HEK293 (cell line): Measurements from ENCODE around the gene ARPC4.
A peak's percentile ranks its signal among the peaks of the same experiment; 100 is the strongest.

Experiments
- KLF1 ChIP-seq: fragments of 450-650 bp; formaldehyde crosslinking; IDR thresholded peaks from 2 replicates; pipeline ENCODE4 v1.5.1; 2016; ENCODE audit warnings: missing biosample characterization, missing genetic modification characterization
- KLF9 ChIP-seq: fragments of 450-650 bp; formaldehyde crosslinking; IDR thresholded peaks from 2 replicates; pipeline ENCODE4 v1.5.1; 2016; ENCODE audit warnings: missing biosample characterization, missing genetic modification characterization, low read depth
- MYNN ChIP-seq: fragments of 450-650 bp; formaldehyde crosslinking; IDR thresholded peaks from 2 replicates; pipeline ENCODE4 v1.5.1; 2016; ENCODE audit warnings: missing biosample characterization, missing genetic modification characterization, borderline replicate concordance
- SETDB1 ChIP-seq: IDR thresholded peaks from one replicate; pipeline ENCODE4 v1.6.1; 2017; ENCODE audit warnings: mild to moderate bottlenecking, low read length, moderate library complexity, mixed read lengths; ENCODE audit not compliant: insufficient read length
- SP7 ChIP-seq: fragments of 450-650 bp; formaldehyde crosslinking; IDR thresholded peaks from 2 replicates; pipeline ENCODE4 v1.5.1; 2016; ENCODE audit warnings: missing biosample characterization, missing genetic modification characterization
- ZEB2 ChIP-seq: fragments of 450-650 bp; formaldehyde crosslinking; IDR thresholded peaks from 2 replicates; pipeline ENCODE4 v1.5.1; 2016; ENCODE audit warnings: missing biosample characterization, missing genetic modification characterization
- ZFP41 ChIP-seq: fragments of 450-650 bp; formaldehyde crosslinking; IDR thresholded peaks from 2 replicates; pipeline ENCODE4 v1.5.1; 2016; ENCODE audit warnings: missing biosample characterization, missing genetic modification characterization, borderline replicate concordance
- ZNF112 ChIP-seq: fragments of 450-650 bp; formaldehyde crosslinking; IDR thresholded peaks from 2 replicates; pipeline ENCODE4 v1.5.0; 2017; ENCODE audit warnings: missing biosample characterization, missing genetic modification characterization
- ZNF114 ChIP-seq: fragments of 450-650 bp; formaldehyde crosslinking; IDR thresholded peaks from 2 replicates; pipeline ENCODE4 v1.5.0; 2017; ENCODE audit warnings: missing biosample characterization, missing genetic modification characterization
- ZNF140 ChIP-seq: fragments of 450-650 bp; formaldehyde crosslinking; IDR thresholded peaks from 2 replicates; pipeline ENCODE4 v1.5.1; 2016; ENCODE audit warnings: missing biosample characterization, missing genetic modification characterization
- ZNF174 ChIP-seq: fragments of 450-650 bp; formaldehyde crosslinking; IDR thresholded peaks from 2 replicates; pipeline ENCODE4 v1.5.0; 2017; ENCODE audit warnings: missing biosample characterization, mild to moderate bottlenecking, missing genetic modification characterization
- ZNF175 ChIP-seq: fragments of 450-650 bp; formaldehyde crosslinking; IDR thresholded peaks from 2 replicates; pipeline ENCODE4 v1.5.1; 2016; ENCODE audit warnings: missing biosample characterization, missing genetic modification characterization
- ZNF211 ChIP-seq: fragments of 450-650 bp; formaldehyde crosslinking; IDR thresholded peaks from 2 replicates; pipeline ENCODE4 v1.5.1; 2016; ENCODE audit warnings: low read depth, missing biosample characterization, missing genetic modification characterization
- ZNF239 ChIP-seq: fragments of 450-650 bp; formaldehyde crosslinking; IDR thresholded peaks from 2 replicates; pipeline ENCODE4 v1.5.1; 2016; ENCODE audit warnings: missing biosample characterization, missing genetic modification characterization
- ZNF266 ChIP-seq: fragments of 450-650 bp; formaldehyde crosslinking; IDR thresholded peaks from 2 replicates; pipeline ENCODE4 v1.5.1; 2016; ENCODE audit warnings: missing biosample characterization, missing genetic modification characterization, low read depth
- ZNF426 ChIP-seq: fragments of 450-650 bp; formaldehyde crosslinking; IDR thresholded peaks from 2 replicates; pipeline ENCODE4 v1.5.1; 2017; ENCODE audit warnings: missing biosample characterization, missing genetic modification characterization, mild to moderate bottlenecking, inconsistent platforms, moderate library complexity
- ZNF48 ChIP-seq: fragments of 450-650 bp; formaldehyde crosslinking; IDR thresholded peaks from 2 replicates; pipeline ENCODE4 v1.5.1; 2016; ENCODE audit warnings: missing biosample characterization, missing genetic modification characterization
- ZNF514 ChIP-seq: fragments of 450-650 bp; formaldehyde crosslinking; IDR thresholded peaks from 2 replicates; pipeline ENCODE4 v1.5.1; 2016; ENCODE audit warnings: missing biosample characterization, missing genetic modification characterization
- ZNF521 ChIP-seq: fragments of 450-650 bp; formaldehyde crosslinking; IDR thresholded peaks from 2 replicates; pipeline ENCODE4 v1.5.1; 2017; ENCODE audit warnings: missing biosample characterization, mild to moderate bottlenecking, missing genetic modification characterization
- ZNF548 ChIP-seq: fragments of 450-650 bp; formaldehyde crosslinking; IDR thresholded peaks from 2 replicates; pipeline ENCODE4 v1.5.1; 2016; ENCODE audit warnings: missing biosample characterization, missing genetic modification characterization
- ZNF610 ChIP-seq: fragments of 450-650 bp; formaldehyde crosslinking; IDR thresholded peaks from 2 replicates; pipeline ENCODE4 v1.5.1; 2016; ENCODE audit warnings: missing biosample characterization, missing genetic modification characterization, borderline replicate concordance
- ZNF621 ChIP-seq: fragments of 450-650 bp; formaldehyde crosslinking; IDR thresholded peaks from 2 replicates; pipeline ENCODE4 v1.5.1; 2017; ENCODE audit warnings: missing biosample characterization, missing genetic modification characterization
- ZNF660 ChIP-seq: fragments of 450-650 bp; IDR thresholded peaks from 2 replicates; pipeline ENCODE4 v1.5.1; 2018; ENCODE audit warnings: missing biosample characterization, mild to moderate bottlenecking, missing genetic modification characterization
- ZNF670 ChIP-seq: fragments of 450-650 bp; formaldehyde crosslinking; IDR thresholded peaks from 2 replicates; pipeline ENCODE4 v1.5.1; 2016; ENCODE audit warnings: missing biosample characterization, missing genetic modification characterization, low read depth
- ZNF768 ChIP-seq: fragments of 450-650 bp; formaldehyde crosslinking; IDR thresholded peaks from 2 replicates; pipeline ENCODE4 v1.5.1; 2018; ENCODE audit warnings: missing biosample characterization, mild to moderate bottlenecking, missing genetic modification characterization
- ZNF776 ChIP-seq: fragments of 450-650 bp; formaldehyde crosslinking; IDR thresholded peaks from 2 replicates; pipeline ENCODE4 v1.5.0; 2017; ENCODE audit warnings: missing biosample characterization, missing genetic modification characterization, borderline replicate concordance
- ZNF830 ChIP-seq: fragments of 450-650 bp; IDR thresholded peaks from 2 replicates; pipeline ENCODE4 v1.5.0; 2018; ENCODE audit warnings: missing biosample characterization, missing genetic modification characterization, low read depth, mild to moderate bottlenecking, moderate library complexity
- TF ChIP-seq, protein P1 (sequence below): IDR thresholded peaks from 2 replicates; pipeline ENCODE4 v1.6.1; 2011; ENCODE audit warnings: mild to moderate bottlenecking, low read depth, low read length, borderline replicate concordance
- TF ChIP-seq, protein P2 (sequence below): fragments of 450-650 bp; IDR thresholded peaks from 2 replicates; pipeline ENCODE4 v1.5.1; 2018; ENCODE audit warnings: missing biosample characterization, missing genetic modification characterization
- TF ChIP-seq, protein P3 (sequence below): fragments of 450-650 bp; formaldehyde crosslinking; IDR thresholded peaks from 2 replicates; pipeline ENCODE4 v1.5.1; 2016; ENCODE audit warnings: missing biosample characterization, missing genetic modification characterization
- TF ChIP-seq, protein P4 (sequence below): sonication (generic); formaldehyde crosslinking; IDR thresholded peaks from 2 replicates; pipeline ENCODE4 v1.8.1; 2022; ENCODE audit warnings: mild to moderate bottlenecking, moderate library complexity, missing genetic modification reagents
- TF ChIP-seq, protein P5 (sequence below): fragments of 450-650 bp; formaldehyde crosslinking; IDR thresholded peaks from 2 replicates; pipeline ENCODE4 v1.5.1; 2016; ENCODE audit warnings: missing biosample characterization, missing genetic modification characterization

The ARPC4 gene

DNA sequence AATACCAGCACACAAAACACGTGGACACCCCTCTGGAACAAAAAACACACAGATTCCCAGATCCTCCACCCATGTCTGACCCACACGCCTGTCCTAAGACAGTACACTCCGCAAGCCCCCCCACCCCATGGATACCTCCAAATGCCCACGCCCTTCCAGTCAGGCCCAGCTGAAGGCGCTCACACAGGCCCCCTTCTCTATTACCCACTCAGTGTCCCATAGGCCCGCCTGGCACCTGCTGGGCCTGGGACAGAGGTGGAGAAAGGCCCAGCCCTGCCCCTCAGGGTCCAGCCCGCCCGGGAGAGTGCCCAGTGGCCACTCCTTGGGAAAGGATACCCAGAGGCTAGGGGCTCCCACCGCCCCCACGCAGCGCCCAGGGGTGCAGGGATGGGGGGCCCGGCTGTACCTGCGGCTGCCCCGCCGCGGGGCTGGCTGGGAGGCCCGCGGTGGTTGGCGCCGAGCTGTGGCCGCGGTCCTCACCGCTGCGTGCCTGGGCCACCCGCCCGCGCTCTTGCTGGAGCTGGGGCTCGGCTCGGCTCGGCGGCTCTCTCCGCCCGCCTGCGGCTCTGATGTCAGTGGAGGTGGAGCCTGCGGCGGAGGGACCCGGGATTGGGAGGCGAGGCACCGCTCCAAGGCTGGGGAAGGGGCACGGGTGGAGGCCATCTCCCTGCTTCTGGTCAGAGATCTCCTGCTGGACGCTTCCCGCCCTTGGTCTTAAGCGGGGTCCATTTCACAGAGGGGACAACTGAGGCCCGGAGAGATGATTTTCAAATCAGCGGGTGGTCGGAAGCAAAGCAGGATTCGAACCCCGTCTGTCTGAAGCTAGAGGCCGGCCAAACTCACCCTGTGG is 23.2 kb upstream of the ARPC4 start, which contains the start of gene CAMK1 (continued):
- TF ChIP-seq, protein P1, sequence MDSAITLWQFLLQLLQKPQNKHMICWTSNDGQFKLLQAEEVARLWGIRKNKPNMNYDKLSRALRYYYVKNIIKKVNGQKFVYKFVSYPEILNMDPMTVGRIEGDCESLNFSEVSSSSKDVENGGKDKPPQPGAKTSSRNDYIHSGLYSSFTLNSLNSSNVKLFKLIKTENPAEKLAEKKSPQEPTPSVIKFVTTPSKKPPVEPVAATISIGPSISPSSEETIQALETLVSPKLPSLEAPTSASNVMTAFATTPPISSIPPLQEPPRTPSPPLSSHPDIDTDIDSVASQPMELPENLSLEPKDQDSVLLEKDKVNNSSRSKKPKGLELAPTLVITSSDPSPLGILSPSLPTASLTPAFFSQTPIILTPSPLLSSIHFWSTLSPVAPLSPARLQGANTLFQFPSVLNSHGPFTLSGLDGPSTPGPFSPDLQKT, result no peak
- TF ChIP-seq KLF9 (tag by site-specific recombination) (no peak), ZNF548 (tag by site-specific recombination) (no peak), KLF1 (peak; percentile 24), ZNF610 (tag by site-specific recombination) (no peak), ZNF621 (tag by site-specific recombination) (no peak), ZNF48 (tag by site-specific recombination) (no peak), ZNF114 (tag by site-specific recombination) (no peak), ZNF211 (no peak), ZEB2 (tag by site-specific recombination) (0 out of 2 replicates have a peak, but pooled peaks have one; percentile 23), ZNF670 (tag by site-specific recombination) (no peak), ZNF660 (tag by site-specific recombination) (peak; percentile 59; the same call in 1 of the 2 replicates), SETDB1 (no peak), ZNF175 (tag by site-specific recombination) (no peak), ZNF514 (tag by site-specific recombination) (no peak), SP7 (tag by site-specific recombination) (0 out of 2 replicates have a peak, but pooled peaks have one; percentile 31), ZNF521 (tag by site-specific recombination) (no peak), ZNF426 (tag by site-specific recombination) (no peak), ZNF174 (tag by site-specific recombination) (no peak), MYNN (tag by site-specific recombination) (no peak), ZNF239 (no peak), ZNF776 (tag by site-specific recombination) (no peak), ZFP41 (tag by site-specific recombination) (no peak), ZNF768 (tag by site-specific recombination) (no peak), ZNF830 (no peak), ZNF266 (tag by site-specific recombination) (no peak), ZNF112 (tag by site-specific recombination) (no peak), ZNF140 (no peak)
- TF ChIP-seq, protein P2, sequence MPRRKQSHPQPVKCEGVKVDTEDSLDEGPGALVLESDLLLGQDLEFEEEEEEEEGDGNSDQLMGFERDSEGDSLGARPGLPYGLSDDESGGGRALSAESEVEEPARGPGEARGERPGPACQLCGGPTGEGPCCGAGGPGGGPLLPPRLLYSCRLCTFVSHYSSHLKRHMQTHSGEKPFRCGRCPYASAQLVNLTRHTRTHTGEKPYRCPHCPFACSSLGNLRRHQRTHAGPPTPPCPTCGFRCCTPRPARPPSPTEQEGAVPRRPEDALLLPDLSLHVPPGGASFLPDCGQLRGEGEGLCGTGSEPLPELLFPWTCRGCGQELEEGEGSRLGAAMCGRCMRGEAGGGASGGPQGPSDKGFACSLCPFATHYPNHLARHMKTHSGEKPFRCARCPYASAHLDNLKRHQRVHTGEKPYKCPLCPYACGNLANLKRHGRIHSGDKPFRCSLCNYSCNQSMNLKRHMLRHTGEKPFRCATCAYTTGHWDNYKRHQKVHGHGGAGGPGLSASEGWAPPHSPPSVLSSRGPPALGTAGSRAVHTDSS, result no peak
- TF ChIP-seq, protein P3, sequence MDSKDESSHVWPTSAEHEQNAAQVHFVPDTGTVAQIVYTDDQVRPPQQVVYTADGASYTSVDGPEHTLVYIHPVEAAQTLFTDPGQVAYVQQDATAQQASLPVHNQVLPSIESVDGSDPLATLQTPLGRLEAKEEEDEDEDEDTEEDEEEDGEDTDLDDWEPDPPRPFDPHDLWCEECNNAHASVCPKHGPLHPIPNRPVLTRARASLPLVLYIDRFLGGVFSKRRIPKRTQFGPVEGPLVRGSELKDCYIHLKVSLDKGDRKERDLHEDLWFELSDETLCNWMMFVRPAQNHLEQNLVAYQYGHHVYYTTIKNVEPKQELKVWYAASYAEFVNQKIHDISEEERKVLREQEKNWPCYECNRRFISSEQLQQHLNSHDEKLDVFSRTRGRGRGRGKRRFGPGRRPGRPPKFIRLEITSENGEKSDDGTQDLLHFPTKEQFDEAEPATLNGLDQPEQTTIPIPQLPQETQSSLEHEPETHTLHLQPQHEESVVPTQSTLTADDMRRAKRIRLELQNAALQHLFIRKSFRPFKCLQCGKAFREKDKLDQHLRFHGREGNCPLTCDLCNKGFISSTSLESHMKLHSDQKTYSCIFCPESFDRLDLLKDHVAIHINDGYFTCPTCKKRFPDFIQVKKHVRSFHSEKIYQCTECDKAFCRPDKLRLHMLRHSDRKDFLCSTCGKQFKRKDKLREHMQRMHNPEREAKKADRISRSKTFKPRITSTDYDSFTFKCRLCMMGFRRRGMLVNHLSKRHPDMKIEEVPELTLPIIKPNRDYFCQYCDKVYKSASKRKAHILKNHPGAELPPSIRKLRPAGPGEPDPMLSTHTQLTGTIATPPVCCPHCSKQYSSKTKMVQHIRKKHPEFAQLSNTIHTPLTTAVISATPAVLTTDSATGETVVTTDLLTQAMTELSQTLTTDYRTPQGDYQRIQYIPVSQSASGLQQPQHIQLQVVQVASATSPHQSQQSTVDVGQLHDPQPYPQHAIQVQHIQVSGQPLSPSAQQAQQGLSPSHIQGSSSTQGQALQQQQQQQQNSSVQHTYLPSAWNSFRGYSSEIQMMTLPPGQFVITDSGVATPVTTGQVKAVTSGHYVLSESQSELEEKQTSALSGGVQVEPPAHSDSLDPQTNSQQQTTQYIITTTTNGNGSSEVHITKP (tag by site-specific recombination), result no peak; the same call in 1 of the 2 replicates
- TF ChIP-seq, protein P4, sequence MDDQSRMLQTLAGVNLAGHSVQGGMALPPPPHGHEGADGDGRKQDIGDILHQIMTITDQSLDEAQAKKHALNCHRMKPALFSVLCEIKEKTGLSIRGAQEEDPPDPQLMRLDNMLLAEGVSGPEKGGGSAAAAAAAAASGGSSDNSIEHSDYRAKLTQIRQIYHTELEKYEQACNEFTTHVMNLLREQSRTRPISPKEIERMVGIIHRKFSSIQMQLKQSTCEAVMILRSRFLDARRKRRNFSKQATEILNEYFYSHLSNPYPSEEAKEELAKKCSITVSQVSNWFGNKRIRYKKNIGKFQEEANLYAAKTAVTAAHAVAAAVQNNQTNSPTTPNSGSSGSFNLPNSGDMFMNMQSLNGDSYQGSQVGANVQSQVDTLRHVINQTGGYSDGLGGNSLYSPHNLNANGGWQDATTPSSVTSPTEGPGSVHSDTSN, result peak; percentile 66; the same call in 1 of the 2 replicates
- TF ChIP-seq, protein P5, sequence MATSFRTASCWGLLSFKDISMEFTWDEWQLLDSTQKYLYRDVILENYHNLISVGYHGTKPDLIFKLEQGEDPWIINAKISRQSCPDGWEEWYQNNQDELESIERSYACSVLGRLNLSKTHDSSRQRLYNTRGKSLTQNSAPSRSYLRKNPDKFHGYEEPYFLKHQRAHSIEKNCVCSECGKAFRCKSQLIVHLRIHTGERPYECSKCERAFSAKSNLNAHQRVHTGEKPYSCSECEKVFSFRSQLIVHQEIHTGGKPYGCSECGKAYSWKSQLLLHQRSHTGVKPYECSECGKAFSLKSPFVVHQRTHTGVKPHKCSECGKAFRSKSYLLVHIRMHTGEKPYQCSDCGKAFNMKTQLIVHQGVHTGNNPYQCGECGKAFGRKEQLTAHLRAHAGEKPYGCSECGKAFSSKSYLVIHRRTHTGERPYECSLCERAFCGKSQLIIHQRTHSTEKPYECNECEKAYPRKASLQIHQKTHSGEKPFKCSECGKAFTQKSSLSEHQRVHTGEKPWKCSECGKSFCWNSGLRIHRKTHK (tag by site-specific recombination), result no peak
